ENCODE data around the gene TCN1. TPM values are rescaled to one million over a fixed set of nuclear protein-coding genes. Genes with fewer than 3 reads are reported as not detected.
"Not testable (repeated sequence)": the region's sequence is repeated elsewhere in the genome, so short reads cannot be mapped to it uniquely, and the experiment has no call there.

TCN1 gene
- total RNA-seq, 1 experiment from 2014 or later = not detected

GRCh38 chr11:59898046-59898445 is 31.8 kb upstream of the TCN1 start:
- H3K4me3 ChIP-seq (ENCODE audit: low read depth, low read length, poor library complexity, severe bottlenecking) = no peak overlapping the region
- intact Hi-C loops (cut with micrococcal nuclease; ENCODE audit: unreplicated experiment) = no loop called here
- DNase-seq (ENCODE audit: low spot score) = no peak
- ChIA-PET CTCF (no interaction called here), POLR2A (ENCODE audit: low non-redundant PET) (no interaction called here)
- peaks cover 18% of the 10 kb centered on the region for H3K4me1 ChIP-seq (ENCODE audit: insufficient read depth, low read length, poor library complexity, severe bottlenecking)
- no peaks in the 10 kb centered on the region for H3K9me3 ChIP-seq (ENCODE audit: low read depth, low read length, poor library complexity, severe bottlenecking)
- H3K27me3 ChIP-seq (replicated peaks; ENCODE audit: insufficient read depth, low read depth, low read length, poor library complexity) = peaks cover 10% of the 10 kb centered on the region
- H3K36me3 ChIP-seq (ENCODE audit: insufficient read depth, low read length, poor library complexity, severe bottlenecking) = no peaks in the 10 kb centered on the region
- BruUV-seq (replicated peaks) = no TSS peak
- H3K27ac ChIP-seq (ENCODE audit: low read depth, low read length, poor library complexity, severe bottlenecking) = no peak overlapping the region
- TF ChIP-seq CTCF (conservative IDR thresholded peaks at IDR 0.05; ENCODE audit: low read depth, low read length) = no peak
- TF ChIP-seq EZH2 (IDR thresholded peaks at IDR 0.05; ENCODE audit: borderline replicate concordance, low read depth, low read length, poor library complexity, severe bottlenecking) = no peak

- H3K9me3 ChIP-seq (ENCODE audit: low read depth, low read length, poor library complexity, severe bottlenecking) = peaks cover under 1% of the 10 kb centered on the region
- POLR2A ChIA-PET (ENCODE audit: low non-redundant PET) = interaction anchor here (0.5 kb wide), 1 partner anchor 15 kb away, joined by 3 read pairs; no protein-coding TSS in a partner anchor
- no peak overlapping the region for H3K27ac ChIP-seq (ENCODE audit: low read depth, low read length, poor library complexity, severe bottlenecking)
- no peak for DNase-seq (ENCODE audit: low spot score)
- CTCF ChIA-PET = no interaction called here
- peaks cover 10% of the 10 kb centered on the region for H3K27me3 ChIP-seq (replicated peaks; ENCODE audit: insufficient read depth, low read depth, low read length, poor library complexity)
- TF ChIP-seq CTCF (conservative IDR thresholded peaks at IDR 0.05; ENCODE audit: low read depth, low read length) (no peak), EZH2 (IDR thresholded peaks at IDR 0.05; ENCODE audit: borderline replicate concordance, low read depth, low read length, poor library complexity, severe bottlenecking) (no peak)
- H3K36me3 ChIP-seq (ENCODE audit: insufficient read depth, low read length, poor library complexity, severe bottlenecking) = no peaks in the 10 kb centered on the region
- BruUV-seq (replicated peaks) = no TSS peak
- no peak overlapping the region for H3K4me3 ChIP-seq (ENCODE audit: low read depth, low read length, poor library complexity, severe bottlenecking)
- peaks cover 2% of the 10 kb centered on the region for H3K4me1 ChIP-seq (ENCODE audit: insufficient read depth, low read length, poor library complexity, severe bottlenecking)
- intact Hi-C loops (cut with micrococcal nuclease; ENCODE audit: unreplicated experiment) = no loop called here
Observed at GRCh38 chr11:59894616-59895015, 28.3 kb upstream of the TCN1 start.

- peak; percentile 7 for DNase-seq (ENCODE audit: low spot score)
- POLR2A ChIA-PET (ENCODE audit: low non-redundant PET) = no interaction called here
- H3K9me3 ChIP-seq (ENCODE audit: low read depth, low read length, poor library complexity, severe bottlenecking) = peaks cover 7% of the 10 kb centered on the region
- peaks cover 10% of the 10 kb centered on the region for H3K27me3 ChIP-seq (replicated peaks; ENCODE audit: insufficient read depth, low read depth, low read length, poor library complexity)
- no peaks in the 10 kb centered on the region for H3K36me3 ChIP-seq (ENCODE audit: insufficient read depth, low read length, poor library complexity, severe bottlenecking)
- TF ChIP-seq EZH2 (IDR thresholded peaks at IDR 0.05; ENCODE audit: borderline replicate concordance, low read depth, low read length, poor library complexity, severe bottlenecking) (no peak), CTCF (conservative IDR thresholded peaks at IDR 0.05; ENCODE audit: low read depth, low read length) (no peak)
- H3K4me1 ChIP-seq (ENCODE audit: insufficient read depth, low read length, poor library complexity, severe bottlenecking) = no peaks in the 10 kb centered on the region
- intact Hi-C loops (cut with micrococcal nuclease; ENCODE audit: unreplicated experiment) = no loop called here
- CTCF ChIA-PET = no interaction called here
- no peak overlapping the region for H3K4me3 ChIP-seq (ENCODE audit: low read depth, low read length, poor library complexity, severe bottlenecking)
- BruUV-seq (replicated peaks) = no TSS peak
- no peak overlapping the region for H3K27ac ChIP-seq (ENCODE audit: low read depth, low read length, poor library complexity, severe bottlenecking)
Observed at GRCh38 chr11:59891781-59892181, 25.5 kb upstream of the TCN1 start.

- H3K36me3 ChIP-seq (ENCODE audit: insufficient read depth, low read length, poor library complexity, severe bottlenecking); CTCF ChIA-PET; H3K27me3 ChIP-seq (replicated peaks; ENCODE audit: insufficient read depth, low read depth, low read length, poor library complexity); POLR2A ChIA-PET (ENCODE audit: low non-redundant PET); intact Hi-C loops (cut with micrococcal nuclease; ENCODE audit: unreplicated experiment); H3K4me1 ChIP-seq (ENCODE audit: insufficient read depth, low read length, poor library complexity, severe bottlenecking); DNase-seq (ENCODE audit: low spot score); H3K27ac ChIP-seq (ENCODE audit: low read depth, low read length, poor library complexity, severe bottlenecking); BruUV-seq (replicated peaks); H3K9me3 ChIP-seq (ENCODE audit: low read depth, low read length, poor library complexity, severe bottlenecking); H3K4me3 ChIP-seq (ENCODE audit: low read depth, low read length, poor library complexity, severe bottlenecking): not testable (repeated sequence)
Observed at GRCh38 chr11:59887156-59887555, 20.9 kb upstream of the TCN1 start.
